Mucosa of descending colon (tissue), 3 donors: ENCODE measurements around the gene LRRC70. TPM values are rescaled to one million over a fixed set of nuclear protein-coding genes. Genes with fewer than 3 reads are reported as not detected.

Source experiments
- ATAC-seq: fragments of 200-7000 bp; cut with Tn5 transposase; one replicate; pipeline ENCODE4 v1.9.1; 2020; ENCODE audit warnings: mild to moderate bottlenecking, moderate library complexity
- DNase-seq, 3 donors: peaks; one replicate each; pipeline ENCODE4 v3.0.0-alpha.2; 2020
- H3K36me3 ChIP-seq: fragments of 200-600 bp; one replicate; pipeline ENCODE4 v1.8.0; 2021; ENCODE audit warnings: low read depth, mild to moderate bottlenecking
- H3K4me1 ChIP-seq: fragments of 200-600 bp; one replicate; pipeline ENCODE4 v1.8.0; 2021; ENCODE audit warnings: low read depth, mild to moderate bottlenecking
- H3K4me3 ChIP-seq: fragments of 200-600 bp; one replicate; pipeline ENCODE4 v1.8.0; 2021; ENCODE audit warnings: mild to moderate bottlenecking
- H3K9me3 ChIP-seq: fragments of 200-600 bp; one replicate; pipeline ENCODE4 v1.8.0; 2021; ENCODE audit warnings: mild to moderate bottlenecking
- intact Hi-C, 2 donors: fragments of 100-400 bp; cut with DNase I in 1 of 2; cut with micrococcal nuclease in 1 of 2; formaldehyde crosslinking; loops; one replicate each; pipeline versions ENCODE4 v1.11.0 to v1.11.1; 2022; cut with DNase I, micrococcal nuclease
- total RNA-seq, 3 donors: library from RNA; stranded (reverse); fragmentation: NEBNext Ultra II Directional in 2 of 3; extraction: Animal tissue kit (Norgen Biotek cat#: 25700) in 2 of 3; gene quantifications; one replicate each; pipeline versions ENCODE4 v1.2.1 to v1.2.4, GENCODE V29; 2021 to 2023
- TF ChIP-seq, protein P1 (sequence below): fragments of 200-600 bp; IDR thresholded peaks from one replicate; pipeline ENCODE4 v1.8.0; 2022; ENCODE audit warnings: antibody characterized with exemption, mild to moderate bottlenecking
- donor health status: DM: no; HTN: no; CAD: no; lungs with moderate emphysema.
- donor health status: DM: no; HTN: no; CAD: no.
- donor health status: DM: no; HTN: yes; CAD: no.

Gene LRRC70
- total RNA-seq, 3 donors from 2014 or later: 0.75 to 2.8 (median 1.4) TPM

DNA sequence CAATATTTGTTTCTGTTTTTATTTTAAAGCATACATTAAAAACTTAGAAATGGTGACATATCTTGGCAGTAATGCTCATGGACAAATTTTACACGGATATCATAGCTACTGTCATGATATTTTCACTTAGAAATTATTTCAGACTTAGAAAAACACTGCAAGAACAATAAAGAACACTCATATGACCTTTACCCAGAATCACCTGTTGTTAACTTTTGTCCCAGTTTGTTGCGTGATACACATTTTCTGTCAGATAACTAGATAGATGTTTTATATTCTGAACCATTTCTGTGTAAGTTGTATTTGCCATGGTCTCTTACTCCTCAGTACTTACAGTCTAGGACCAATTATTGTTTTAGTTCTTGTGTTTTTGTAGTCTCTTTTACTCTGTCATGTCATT is 3.6 kb upstream of the LRRC70 start:
- Histone ChIP-seq H3K4me1 (no peaks in the 10 kb centered on the region), H3K9me3 (no peaks in the 10 kb centered on the region), H3K4me3 (no peak overlapping the region), H3K36me3 (no peaks in the 10 kb centered on the region)
- DNase-seq (no peak), ATAC-seq (no peak)
- TF ChIP-seq, protein P1, sequence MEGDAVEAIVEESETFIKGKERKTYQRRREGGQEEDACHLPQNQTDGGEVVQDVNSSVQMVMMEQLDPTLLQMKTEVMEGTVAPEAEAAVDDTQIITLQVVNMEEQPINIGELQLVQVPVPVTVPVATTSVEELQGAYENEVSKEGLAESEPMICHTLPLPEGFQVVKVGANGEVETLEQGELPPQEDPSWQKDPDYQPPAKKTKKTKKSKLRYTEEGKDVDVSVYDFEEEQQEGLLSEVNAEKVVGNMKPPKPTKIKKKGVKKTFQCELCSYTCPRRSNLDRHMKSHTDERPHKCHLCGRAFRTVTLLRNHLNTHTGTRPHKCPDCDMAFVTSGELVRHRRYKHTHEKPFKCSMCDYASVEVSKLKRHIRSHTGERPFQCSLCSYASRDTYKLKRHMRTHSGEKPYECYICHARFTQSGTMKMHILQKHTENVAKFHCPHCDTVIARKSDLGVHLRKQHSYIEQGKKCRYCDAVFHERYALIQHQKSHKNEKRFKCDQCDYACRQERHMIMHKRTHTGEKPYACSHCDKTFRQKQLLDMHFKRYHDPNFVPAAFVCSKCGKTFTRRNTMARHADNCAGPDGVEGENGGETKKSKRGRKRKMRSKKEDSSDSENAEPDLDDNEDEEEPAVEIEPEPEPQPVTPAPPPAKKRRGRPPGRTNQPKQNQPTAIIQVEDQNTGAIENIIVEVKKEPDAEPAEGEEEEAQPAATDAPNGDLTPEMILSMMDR: no peak
- intact Hi-C loops: no loop called here

DNA sequence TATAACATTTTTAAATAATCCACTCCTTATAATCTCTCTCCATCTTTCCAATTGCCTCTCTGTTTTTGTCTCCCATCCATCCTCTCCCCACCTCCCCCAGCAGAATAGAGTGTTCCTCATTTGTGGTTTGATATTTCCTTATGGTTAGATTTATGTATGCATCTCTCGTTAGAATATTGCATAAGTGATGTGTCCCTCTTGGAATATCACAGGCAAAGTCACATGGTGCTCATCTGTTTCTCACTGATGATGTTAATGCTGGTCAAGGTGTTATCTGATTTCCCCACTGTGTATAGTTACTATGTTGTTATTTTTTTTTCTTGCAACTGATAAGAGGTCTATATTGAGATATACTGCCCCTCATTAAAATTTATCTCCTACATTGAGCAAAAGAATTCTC is 3.1 kb upstream of the LRRC70 start:
- Histone ChIP-seq H3K36me3 (no peaks in the 10 kb centered on the region), H3K4me1 (no peaks in the 10 kb centered on the region), H3K4me3 (no peak overlapping the region), H3K9me3 (no peaks in the 10 kb centered on the region)
- intact Hi-C loops: no loop called here
- no peak for DNase-seq
- no peak for ATAC-seq
- TF ChIP-seq, protein P1: no peak

DNA sequence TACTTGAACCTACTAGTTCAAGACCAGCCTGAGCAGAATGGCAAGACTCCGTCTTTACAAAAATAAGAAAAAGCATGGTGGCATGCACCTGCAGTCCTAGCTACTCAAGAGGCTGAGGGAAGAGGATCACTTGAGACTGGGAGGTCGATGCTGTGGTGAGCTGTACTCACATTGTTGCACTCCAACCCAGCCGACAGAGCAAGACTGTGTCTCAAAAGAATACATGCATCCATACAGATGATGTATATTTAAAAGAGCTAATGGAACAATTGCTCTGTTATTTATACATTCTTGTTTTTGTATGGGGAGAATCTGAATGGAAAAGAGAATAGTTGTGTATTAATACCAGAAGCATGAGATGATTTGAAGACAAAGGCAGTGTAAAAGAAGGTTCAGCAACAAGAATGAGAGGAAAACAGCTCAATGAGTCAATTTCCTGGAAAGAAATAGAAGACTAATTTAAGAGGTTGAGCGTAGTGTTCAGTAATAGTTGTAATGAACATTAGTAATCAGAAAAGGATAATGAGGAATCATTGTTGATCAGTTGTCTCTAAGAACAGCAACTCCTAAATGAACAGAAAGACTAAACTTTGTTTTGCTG is 1.9 kb upstream of the LRRC70 start:
- intact Hi-C loops: no loop called here
- TF ChIP-seq, protein P1: no peak
- H3K36me3 ChIP-seq: no peaks in the 10 kb centered on the region

DNA sequence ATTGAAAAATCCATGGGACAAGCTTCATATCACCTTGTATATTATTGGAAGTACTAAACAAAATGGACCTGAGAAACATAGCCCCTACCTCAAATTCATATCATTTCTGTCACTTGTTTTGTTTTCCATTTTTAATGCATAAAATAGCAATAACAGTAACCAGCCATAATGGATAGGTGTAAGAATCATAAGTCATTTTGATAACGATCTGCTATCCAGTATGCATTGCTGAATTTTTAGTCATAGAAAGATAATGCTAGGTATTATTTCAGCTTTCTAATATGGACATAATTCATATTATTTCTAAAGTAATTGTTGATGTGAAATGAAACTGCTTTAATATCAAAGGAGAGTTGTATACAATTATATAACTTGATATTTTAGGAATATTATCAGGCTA is 1.1 kb upstream of the LRRC70 start:
- TF ChIP-seq, protein P1: no peak
- Histone ChIP-seq H3K4me1 (no peaks in the 10 kb centered on the region), H3K36me3 (no peaks in the 10 kb centered on the region), H3K4me3 (no peak overlapping the region), H3K9me3 (no peaks in the 10 kb centered on the region)
- ATAC-seq: no peak
- no peak for DNase-seq
- intact Hi-C loops: no loop called here

More for the DNA sequence above, 1.9 kb upstream of the LRRC70 start:
- Histone ChIP-seq H3K4me1 (no peaks in the 10 kb centered on the region), H3K9me3 (no peaks in the 10 kb centered on the region), H3K4me3 (no peak overlapping the region)
- ATAC-seq: no peak
- no peak for DNase-seq

DNA sequence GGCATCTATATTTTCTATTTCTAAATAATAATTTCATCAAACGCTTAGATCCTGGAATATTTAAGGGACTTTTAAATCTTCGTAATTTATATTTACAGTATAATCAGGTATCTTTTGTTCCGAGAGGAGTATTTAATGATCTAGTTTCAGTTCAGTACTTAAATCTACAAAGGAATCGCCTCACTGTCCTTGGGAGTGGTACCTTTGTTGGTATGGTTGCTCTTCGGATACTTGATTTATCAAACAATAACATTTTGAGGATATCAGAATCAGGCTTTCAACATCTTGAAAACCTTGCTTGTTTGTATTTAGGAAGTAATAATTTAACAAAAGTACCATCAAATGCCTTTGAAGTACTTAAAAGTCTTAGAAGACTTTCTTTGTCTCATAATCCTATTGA is 1.1 kb downstream of the LRRC70 start:
- intact Hi-C loops: no loop called here
- H3K4me3 ChIP-seq: no peak overlapping the region

More for the DNA sequence above, 1.1 kb downstream of the LRRC70 start:
- Histone ChIP-seq H3K36me3 (no peaks in the 10 kb centered on the region), H3K9me3 (no peaks in the 10 kb centered on the region), H3K4me1 (no peaks in the 10 kb centered on the region)
- DNase-seq (no peak), ATAC-seq (no peak)
- TF ChIP-seq, protein P1: no peak
